GM12878 (cell line): ENCODE data around the gene FLVCR2. TPM values are rescaled to one million over a fixed set of nuclear protein-coding genes. Genes with fewer than 3 reads are reported as not detected.

Experiments
- ATAC-seq: fragments of 200-7000 bp; cut with Tn5 transposase; 3 replicates; pipeline ENCODE4 v1.9.1; 2020; ENCODE audit warnings: mild to moderate bottlenecking, moderate library complexity
- BruUV-seq: library from RNA; stranded (reverse); fragments of 400-500 nt; replicated peaks from 2 replicates; lab custom pipeline; 2021; lab: Mats Ljungman, UMichigan
- CTCF ChIA-PET: fragments of 300-600 bp; sonication (Branson Sonifier 250); formaldehyde crosslinking; extraction: SDS; loops from one replicate; lab custom pipeline; 2021; ENCODE audit warnings: inconsistent platforms; lab: Yijun Ruan, JAX
- POLR2A ChIA-PET: fragments of 350-600 bp; formaldehyde crosslinking; extraction: SDS; loops from one replicate; lab custom pipeline; 2021; ENCODE audit warnings: inconsistent platforms; lab: Charles Lee
- RAD21 ChIA-PET: fragments of 300-600 bp; sonication (Branson Sonifier 250); formaldehyde crosslinking; loops from one replicate; lab custom pipeline; 2023; ENCODE audit warnings: antibody characterized with exemption; ENCODE audit not compliant: unreplicated experiment; lab: Charles Lee
- SMC1A ChIA-PET: fragments of 300-600 bp; sonication (Branson Sonifier 250); formaldehyde crosslinking; loops from one replicate; lab custom pipeline; 2023; ENCODE audit not compliant: unreplicated experiment, uncharacterized antibody; lab: Charles Lee
- DNase-seq: peaks from one replicate; pipeline ENCODE4 v3.0.0-alpha.2; 2011; ENCODE audit warnings: low read depth, low spot score
- FAIRE-seq: peaks from 3 replicates; lab custom pipeline; 2011; peaks lifted over from hg19 to GRCh38; lab: Jason Lieb, UNC
- H2AFZ ChIP-seq: 2 replicates; pipeline ENCODE4 v1.6.0; 2011; ENCODE audit warnings: low read depth, low read length, control low read depth; ENCODE audit not compliant: control insufficient read depth
- H3K27ac ChIP-seq: 2 replicates; pipeline ENCODE4 v1.5.1; 2011; ENCODE audit warnings: control low read depth; ENCODE audit not compliant: control insufficient read depth, insufficient read depth
- H3K27me3 ChIP-seq, 2 experiments: replicated peaks in 1 of 2; 2 replicates each; pipeline versions ENCODE4 v1.6.0 to v1.6.1; 2011; ENCODE audit warnings: low read length in 1 of 2; ENCODE audit not compliant: control insufficient read depth in 2 of 2, insufficient read depth in 2 of 2
- H3K36me3 ChIP-seq, 2 experiments: 2 replicates each; pipeline ENCODE4 v1.5.1; 2011; ENCODE audit warnings: low read length in 1 of 2; ENCODE audit not compliant: control insufficient read depth in 2 of 2, insufficient read depth in 2 of 2
- H3K4me1 ChIP-seq: 2 replicates; pipeline ENCODE4 v1.6.1; 2011; ENCODE audit warnings: mild to moderate bottlenecking, low read length, moderate library complexity, mixed read lengths; ENCODE audit not compliant: control insufficient read depth, insufficient read depth
- H3K4me2 ChIP-seq: 2 replicates; pipeline ENCODE4 v1.6.0; 2011; ENCODE audit warnings: control low read depth; ENCODE audit not compliant: control insufficient read depth, insufficient read depth
- H3K4me3 ChIP-seq: fragments of 200-600 bp; sonication (generic); 2 replicates; pipeline ENCODE4 v1.5.1; 2016
- H3K79me2 ChIP-seq: 2 replicates; pipeline ENCODE4 v1.6.0; 2011; ENCODE audit warnings: low read length; ENCODE audit not compliant: control insufficient read depth, insufficient read depth
- H3K9ac ChIP-seq: 2 replicates; pipeline ENCODE4 v1.8.0; 2011; ENCODE audit warnings: low read length, control low read depth, mixed read lengths; ENCODE audit not compliant: control insufficient read depth, insufficient read depth
- H3K9me3 ChIP-seq: replicated peaks from 3 replicates; pipeline ENCODE4 v1.5.1; 2011; ENCODE audit warnings: mild to moderate bottlenecking, low read length; ENCODE audit not compliant: control insufficient read depth, insufficient read depth
- H4K20me1 ChIP-seq: 2 replicates; pipeline ENCODE4 v1.6.0; 2011; ENCODE audit not compliant: control insufficient read depth, insufficient read depth
- BACH1 ChIP-seq: fragments of 450-650 bp; IDR thresholded peaks from 2 replicates; pipeline ENCODE4 v1.6.1; 2017; ENCODE audit warnings: mild to moderate bottlenecking, borderline replicate concordance
- E2F8 ChIP-seq: fragments of 450-650 bp; IDR thresholded peaks from 2 replicates; pipeline ENCODE4 v1.6.1; 2018; ENCODE audit warnings: mild to moderate bottlenecking, low read depth, moderate library complexity; ENCODE audit not compliant: partially characterized antibody
- MEF2A ChIP-seq: IDR thresholded peaks from 2 replicates; pipeline ENCODE4 v1.6.1; 2011; ENCODE audit warnings: low read depth, mild to moderate bottlenecking, low read length, moderate library complexity; ENCODE audit not compliant: insufficient read depth
- MLLT1 ChIP-seq: fragments of 450-650 bp; IDR thresholded peaks from 2 replicates; pipeline ENCODE4 v1.6.1; 2016; ENCODE audit warnings: mild to moderate bottlenecking
- PBX3 ChIP-seq: IDR thresholded peaks from 2 replicates; pipeline ENCODE4 v1.6.1; 2011; ENCODE audit warnings: mild to moderate bottlenecking, low read depth, low read length, moderate library complexity; ENCODE audit not compliant: insufficient replicate concordance
- PML ChIP-seq: IDR thresholded peaks from 2 replicates; pipeline ENCODE4 v1.6.1; 2012; ENCODE audit warnings: low read length, inconsistent platforms
- RAD51 ChIP-seq: fragments of 450-650 bp; IDR thresholded peaks from 2 replicates; pipeline ENCODE4 v1.6.1; 2016; ENCODE audit warnings: moderate library complexity, mild to moderate bottlenecking, inconsistent platforms
- SP1 ChIP-seq: IDR thresholded peaks from one replicate; pipeline ENCODE4 v1.6.1; 2011; ENCODE audit warnings: low read depth, low read length
- SRF ChIP-seq, 2 experiments: IDR thresholded peaks; 2 replicates each; pipeline ENCODE4 v1.6.1; 2011; ENCODE audit warnings: low read depth in 2 of 2, low read length in 2 of 2, mild to moderate bottlenecking in 1 of 2, moderate library complexity in 1 of 2
- ZNF24 ChIP-seq: fragments of 450-650 bp; IDR thresholded peaks from 2 replicates; pipeline ENCODE4 v1.6.1; 2017; ENCODE audit warnings: antibody characterized with exemption, mild to moderate bottlenecking
- ZZZ3 ChIP-seq: IDR thresholded peaks from 2 replicates; pipeline ENCODE4 v1.6.1; 2011; ENCODE audit warnings: low read depth; ENCODE audit not compliant: control insufficient read depth, insufficient read length
- WGBS: methylation state at CpG from one replicate; pipeline ENCODE4 v1.1.6; 2016; ENCODE audit warnings: low lambda C conversion rate; ENCODE audit not compliant: insufficient replicate concordance, insufficient coverage; ENCODE audit errors: missing lambda C conversion rate; 5-methylcytosine and 5-hydroxymethylcytosine counted together
- in situ Hi-C: fragments of 300-500 bp; cut with MboI; formaldehyde crosslinking; loops from 9 replicates; pipeline ENCODE4 v1.14.3; 2018; ENCODE audit warnings: mixed read lengths
- intact Hi-C: fragments of 100-400 bp; cut with micrococcal nuclease; formaldehyde crosslinking; loops from one replicate; pipeline ENCODE4 v1.14.2; 2022; ENCODE audit not compliant: unreplicated experiment
- polyA plus RNA-seq, 11 experiments: library from polyadenylated mRNA; depleted of rRNA in 4 of 11; unstranded in 6 of 11; stranded (reverse) in 5 of 11; fragments of >200 nt; fragmentation: Nextera tagmentation in 4 of 11; fragmentation: Illumina TruSeq in 1 of 11; extraction: Ambion mirVana in 4 of 11; extraction: Trizol in 1 of 11; gene quantifications; 1 replicate in 1 of 11; 2 replicates in 10 of 11; pipeline versions ENCODE4 v1.2.1 to v1.2.3, GENCODE V29; 2011 to 2016; ENCODE audit warnings: inconsistent platforms in 2 of 11, missing spikeins in 2 of 11, low read depth in 1 of 11
- total RNA-seq, 4 experiments: library from RNA; depleted of rRNA in 3 of 4; stranded (reverse); fragments of >200 nt in 3 of 4; fragmentation: Illumina TruSeq in 1 of 4; extraction: Trizol in 1 of 4; gene quantifications; 2 replicates each; pipeline versions ENCODE4 v1.2.1 to v1.2.3, GENCODE V29; 2013 to 2021

FLVCR2 gene
- total and polyA plus RNA-seq, 10 of the 15 experiments (the other 5 are each of a cell fraction or from before 2014, with no cell fraction given): 0.24 to 3.7 (median 1.6) TPM

GRCh38 chr14:75626396-75626795 lies 48.0 kb downstream of the FLVCR2 start:
- DNase-seq (no peak), FAIRE-seq (no peak)
- WGBS: 97% methylated on average over 3 of the region's 3 CpGs
- H3K36me3 ChIP-seq: no peaks in the 10 kb centered on the region
- no peak overlapping the region for H3K9ac ChIP-seq
- POLR2A ChIA-PET: no interaction called here
- H3K4me3 ChIP-seq: no peak overlapping the region
- intact Hi-C loops: no loop called here
- H3K4me2 ChIP-seq: no peak overlapping the region
- no TSS peak for BruUV-seq
- H3K27me3 ChIP-seq: no peaks in the 10 kb centered on the region
- RAD21 ChIA-PET: interaction anchor here (1.1 kb wide), 1 partner anchor 15 kb away, joined by 3 read pairs; no protein-coding TSS in a partner anchor
- SMC1A ChIA-PET: interaction anchor here (6.3 kb wide), 1 partner anchor 49 kb away, joined by 43 read pairs; the partner anchor contains the start of gene FLVCR2
- CTCF ChIA-PET: interaction anchor here (0.9 to 4.6 kb wide), 3 partner anchors 22 to 29 kb away, joined by 3 to 33 read pairs (median 3); no protein-coding TSS in a partner anchor
- no peak for TF ChIP-seq MLLT1
- TF ChIP-seq RAD51: no peak
- TF ChIP-seq ZNF24: no peak
- TF ChIP-seq ZZZ3: no peak
- TF ChIP-seq SP1: no peak
- no peak for TF ChIP-seq PBX3
- no peak for TF ChIP-seq SRF (IDR thresholded peaks at IDR 0.05; ENCODE audit: low read depth in 2 of 2, low read length in 2 of 2)
- TF ChIP-seq E2F8: no peak
- TF ChIP-seq BACH1: no peak
- TF ChIP-seq PML: no peak
- TF ChIP-seq MEF2A: no peak
- TF ChIP-seq, all 136 proteins: peak for 0
- H2AFZ ChIP-seq: no peak overlapping the region
- H3K27ac ChIP-seq: no peak overlapping the region
- in situ Hi-C loops: no loop called here
- H3K4me1 ChIP-seq: no peaks in the 10 kb centered on the region
- no peaks in the 10 kb centered on the region; the same call in 1 of the 2 replicates for H4K20me1 ChIP-seq
- no peak for ATAC-seq
- H3K79me2 ChIP-seq: no peaks in the 10 kb centered on the region
- H3K9me3 ChIP-seq: no peaks in the 10 kb centered on the region
